Measurements from ENCODE around the gene HOXD12.

DNA sequence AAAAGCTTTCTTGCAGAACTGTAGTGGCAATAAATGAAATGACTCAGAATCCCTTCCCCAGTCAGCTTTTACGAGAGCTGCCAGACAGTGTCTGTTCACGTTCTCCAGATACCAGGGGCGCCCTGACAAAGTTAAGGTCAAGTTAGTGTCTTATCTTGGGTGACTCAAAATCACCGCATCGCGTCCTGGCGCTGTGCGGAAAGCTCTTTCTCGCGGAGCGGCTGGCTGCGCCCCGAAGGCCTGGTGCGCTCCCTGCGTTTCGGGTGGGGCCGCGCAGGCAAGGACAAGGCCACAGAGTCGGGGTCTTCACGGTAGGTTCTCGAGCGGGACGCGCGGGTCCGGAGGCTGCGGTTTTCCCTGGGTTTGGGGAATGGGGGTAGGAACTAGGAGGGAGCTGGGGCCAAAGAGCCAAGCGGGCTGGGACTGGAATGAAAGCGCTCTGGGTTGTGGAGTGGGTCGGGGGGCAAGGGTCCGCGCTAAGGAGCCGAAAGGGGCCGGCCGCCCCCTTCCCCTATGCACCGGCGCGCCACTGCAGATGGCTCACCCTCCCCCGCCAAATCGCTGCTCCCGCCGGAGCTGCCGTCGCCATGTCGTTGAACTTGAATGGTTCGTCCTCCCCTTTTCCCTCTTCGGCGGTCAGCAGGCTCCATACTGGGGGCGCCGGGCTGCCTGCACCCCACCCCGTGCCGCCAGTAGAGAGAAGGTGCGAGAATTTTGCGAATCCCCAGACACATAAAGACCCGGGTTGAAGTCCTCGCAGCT lies 4.9 kb downstream of the HOXD12 start:
- TF ChIP-seq POLR2A (IDR thresholded peaks at IDR 0.05), result no peak
- TF ChIP-seq, protein P1, sequence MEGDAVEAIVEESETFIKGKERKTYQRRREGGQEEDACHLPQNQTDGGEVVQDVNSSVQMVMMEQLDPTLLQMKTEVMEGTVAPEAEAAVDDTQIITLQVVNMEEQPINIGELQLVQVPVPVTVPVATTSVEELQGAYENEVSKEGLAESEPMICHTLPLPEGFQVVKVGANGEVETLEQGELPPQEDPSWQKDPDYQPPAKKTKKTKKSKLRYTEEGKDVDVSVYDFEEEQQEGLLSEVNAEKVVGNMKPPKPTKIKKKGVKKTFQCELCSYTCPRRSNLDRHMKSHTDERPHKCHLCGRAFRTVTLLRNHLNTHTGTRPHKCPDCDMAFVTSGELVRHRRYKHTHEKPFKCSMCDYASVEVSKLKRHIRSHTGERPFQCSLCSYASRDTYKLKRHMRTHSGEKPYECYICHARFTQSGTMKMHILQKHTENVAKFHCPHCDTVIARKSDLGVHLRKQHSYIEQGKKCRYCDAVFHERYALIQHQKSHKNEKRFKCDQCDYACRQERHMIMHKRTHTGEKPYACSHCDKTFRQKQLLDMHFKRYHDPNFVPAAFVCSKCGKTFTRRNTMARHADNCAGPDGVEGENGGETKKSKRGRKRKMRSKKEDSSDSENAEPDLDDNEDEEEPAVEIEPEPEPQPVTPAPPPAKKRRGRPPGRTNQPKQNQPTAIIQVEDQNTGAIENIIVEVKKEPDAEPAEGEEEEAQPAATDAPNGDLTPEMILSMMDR (IDR thresholded peaks at IDR 0.05), result no peak

Measured in lower leg skin (tissue), 3 donors.